Endothelial cell of umbilical vein (primary cell): ENCODE data around the gene KSR1. TPM values are rescaled to one million over a fixed set of nuclear protein-coding genes. Genes with fewer than 3 reads are reported as not detected.

Experiments
- BruUV-seq: library from RNA; stranded (reverse); fragments of 400-500 nt; replicated peaks from 2 replicates; lab custom pipeline; 2021; lab: Mats Ljungman, UMichigan
- CTCF ChIA-PET: fragments of 300-600, 350-600 bp; sonication (Branson Sonifier 250); formaldehyde crosslinking; loops from one replicate; lab custom pipeline; 2021; ENCODE audit warnings: antibody characterized with exemption, inconsistent platforms; lab: Charles Lee
- POLR2A ChIA-PET: fragments of 300-600, 350-600 bp; sonication (Branson Sonifier 250); formaldehyde crosslinking; loops from one replicate; lab custom pipeline; 2021; ENCODE audit warnings: antibody characterized with exemption, inconsistent platforms; lab: Charles Lee
- DNase-seq: peaks from one replicate; pipeline ENCODE4 v3.0.0-alpha.2; 2011; ENCODE audit warnings: low read depth, low spot score
- FAIRE-seq: peaks from 2 replicates; lab custom pipeline; 2011; peaks lifted over from hg19 to GRCh38; lab: Jason Lieb, UNC
- H2AFZ ChIP-seq: 2 replicates; pipeline ENCODE4 v1.6.0; 2012; ENCODE audit warnings: low read depth, low read length, control low read depth, inconsistent platforms
- H3K27ac ChIP-seq: 2 replicates; pipeline ENCODE4 v1.5.1; 2011; ENCODE audit warnings: low read depth, mild to moderate bottlenecking, control low read depth, low read length, moderate library complexity; ENCODE audit not compliant: insufficient read depth
- H3K27me3 ChIP-seq, 2 experiments: 2 replicates each; pipeline versions ENCODE4 v1.6.0 to v1.6.1; 2011; ENCODE audit warnings: low read length in 2 of 2, mixed read lengths in 1 of 2; ENCODE audit not compliant: control insufficient read depth in 2 of 2, insufficient read depth in 2 of 2
- H3K36me3 ChIP-seq, 2 experiments: 2 replicates in 1 of 2; 3 replicates in 1 of 2; pipeline ENCODE4 v1.5.1; 2011; ENCODE audit warnings: low read length in 2 of 2, mild to moderate bottlenecking in 1 of 2, moderate library complexity in 1 of 2; ENCODE audit not compliant: control insufficient read depth in 2 of 2, insufficient read depth in 2 of 2; ENCODE audit errors: extremely low read depth in 1 of 2
- H3K4me1 ChIP-seq: 3 replicates; pipeline ENCODE4 v1.5.1; 2011; ENCODE audit warnings: mild to moderate bottlenecking, low read length; ENCODE audit not compliant: control insufficient read depth, insufficient read depth; ENCODE audit errors: extremely low read depth
- H3K4me2 ChIP-seq: 2 replicates; pipeline ENCODE4 v1.6.1; 2011; ENCODE audit warnings: low read length, control low read depth, mixed read lengths; ENCODE audit not compliant: insufficient read depth
- H3K4me3 ChIP-seq, 3 experiments: fragments of 200-600 bp in 1 of 3; sonication (generic), shearing (Covaris generic) in 1 of 3; replicated peaks in 1 of 3; 2 replicates each; pipeline ENCODE4 v1.5.1; 2011 to 2016; ENCODE audit warnings: control low read depth in 3 of 3, low read length in 3 of 3, mild to moderate bottlenecking in 2 of 3, inconsistent platforms in 1 of 3, low read depth in 1 of 3, moderate library complexity in 1 of 3; ENCODE audit not compliant: insufficient read depth in 1 of 3
- H3K79me2 ChIP-seq: 2 replicates; pipeline ENCODE4 v1.6.0; 2012; ENCODE audit warnings: low read length, inconsistent platforms; ENCODE audit not compliant: control insufficient read depth, insufficient read depth
- H3K9ac ChIP-seq: replicated peaks from 2 replicates; pipeline ENCODE3; 2011; ENCODE audit warnings: low read length, control low read depth; ENCODE audit not compliant: insufficient read depth; ENCODE audit errors: extremely low read depth
- H3K9me1 ChIP-seq: replicated peaks from 3 replicates; pipeline ENCODE4 v1.6.0; 2011; ENCODE audit warnings: mild to moderate bottlenecking, low read length; ENCODE audit not compliant: control insufficient read depth, insufficient read depth; ENCODE audit errors: extremely low read depth
- H3K9me3 ChIP-seq: replicated peaks from 2 replicates; pipeline ENCODE4 v1.5.1; 2012; ENCODE audit warnings: low read length, inconsistent platforms; ENCODE audit not compliant: control insufficient read depth, insufficient read depth
- H4K20me1 ChIP-seq: replicated peaks from 2 replicates; pipeline ENCODE3; 2011; ENCODE audit warnings: mild to moderate bottlenecking, low read length; ENCODE audit not compliant: control insufficient read depth, insufficient read depth; ENCODE audit errors: extremely low read depth
- EZH2 ChIP-seq: IDR thresholded peaks from 2 replicates; pipeline ENCODE4 v1.6.1; 2012; ENCODE audit warnings: borderline replicate concordance, low read depth, mild to moderate bottlenecking, moderate library complexity, low read length, inconsistent platforms; ENCODE audit not compliant: severe bottlenecking
- FOS ChIP-seq: IDR thresholded peaks from 2 replicates; pipeline ENCODE4 v1.6.1; 2011; ENCODE audit warnings: mild to moderate bottlenecking, low read length, moderate library complexity, borderline replicate concordance; ENCODE audit not compliant: insufficient read depth
- GATA2 ChIP-seq: IDR thresholded peaks from 2 replicates; pipeline ENCODE4 v1.7.0; 2011; ENCODE audit warnings: low read depth, mild to moderate bottlenecking, moderate library complexity, mixed read lengths, low read length; ENCODE audit not compliant: insufficient read length, insufficient read depth
- JUN ChIP-seq: IDR thresholded peaks from 2 replicates; pipeline ENCODE4 v1.6.1; 2011; ENCODE audit warnings: borderline replicate concordance, low read depth; ENCODE audit not compliant: insufficient read length, insufficient read depth
- MYC ChIP-seq: IDR thresholded peaks from one replicate; pipeline ENCODE4 v1.6.1; 2011; ENCODE audit warnings: mild to moderate bottlenecking, low read depth, low read length
- POLR2A ChIP-seq: IDR thresholded peaks from 2 replicates; pipeline ENCODE4 v1.6.1; 2012; ENCODE audit warnings: low read depth, mild to moderate bottlenecking, control low read depth, low read length
- POLR2AphosphoS5 ChIP-seq: IDR thresholded peaks from 2 replicates; pipeline ENCODE4 v1.6.1; 2012; ENCODE audit warnings: low read depth, mild to moderate bottlenecking, control low read depth, low read length, moderate library complexity; ENCODE audit not compliant: insufficient read depth
- dilution Hi-C: fragments of 300-500 bp; cut with MboI; formaldehyde crosslinking; loops from one replicate; pipeline ENCODE4 v1.15.0; 2019; ENCODE audit warnings: low sequenced_read_pairs; ENCODE audit not compliant: extremely low pct_ligation_motif_present
- intact Hi-C: fragments of 100-400 bp; cut with micrococcal nuclease; formaldehyde crosslinking; loops from one replicate; pipeline ENCODE4 v1.10.0; 2022
- polyA plus RNA-seq, 4 experiments: library from polyadenylated mRNA; depleted of rRNA in 3 of 4; stranded (reverse) in 3 of 4; unstranded in 1 of 4; fragments of >200 nt; gene quantifications; 2 replicates each; pipeline versions ENCODE4 v1.2.1 to v1.2.3, GENCODE V29; 2011 to 2012; ENCODE audit warnings: missing spikeins in 1 of 4
- total RNA-seq: library from RNA; stranded (reverse); gene quantifications from 2 replicates; pipeline ENCODE4 v1.2.3, GENCODE V29; 2021
- TF ChIP-seq, protein P1 (sequence below): IDR thresholded peaks from 2 replicates; pipeline ENCODE4 v1.6.1; 2011; ENCODE audit not compliant: insufficient read depth, insufficient read length
- TF ChIP-seq, protein P2 (sequence below), 2 donors: IDR thresholded peaks; 1 replicate in 1 of 2; 2 replicates in 1 of 2; pipeline ENCODE4 v1.5.1; 2011; ENCODE audit warnings: low read length in 2 of 2, mild to moderate bottlenecking in 2 of 2, moderate library complexity in 2 of 2, control low read depth in 1 of 2, inconsistent platforms in 1 of 2, low read depth in 1 of 2; ENCODE audit not compliant: insufficient read depth in 1 of 2; ENCODE audit errors: extremely low read depth in 1 of 2

KSR1 gene
- total and polyA plus RNA-seq, 2 donors (not counting 3 experiments of a cell fraction or from before 2014, with no cell fraction given): 35.4 to 80.2 TPM

DNA sequence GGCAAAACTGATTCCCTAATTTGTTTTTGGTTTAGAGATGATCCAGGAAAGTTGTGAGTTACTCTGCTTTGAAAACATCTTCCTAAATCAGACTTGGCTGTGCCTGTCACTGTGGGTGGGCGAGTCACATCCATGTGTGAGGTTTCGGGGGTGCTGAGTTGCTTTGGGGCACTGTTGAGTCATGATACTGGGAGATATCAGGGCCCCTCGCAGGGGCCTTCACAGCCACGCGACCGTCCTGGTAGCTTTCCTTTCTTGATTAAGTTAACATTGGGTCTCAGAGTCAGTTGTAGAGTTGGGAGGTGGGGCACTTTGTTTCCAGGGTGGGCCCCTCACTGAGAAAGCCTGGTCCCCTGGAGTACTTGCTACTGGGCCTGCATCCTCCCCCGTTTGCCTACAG is 116.4 kb downstream of the KSR1 start:
- POLR2A ChIA-PET: no interaction called here
- DNase-seq (no peak), FAIRE-seq (no peak)
- Histone ChIP-seq H2AFZ (no peak overlapping the region), H3K27me3 (no peaks in the 10 kb centered on the region), H3K79me2 (peaks cover 55% of the 10 kb centered on the region), H4K20me1 (no peaks in the 10 kb centered on the region), H3K4me1 (peaks cover 11% of the 10 kb centered on the region), H3K9me1 (no peaks in the 10 kb centered on the region), H3K9me3 (no peaks in the 10 kb centered on the region), H3K4me3 (no peak overlapping the region), H3K27ac (no peak overlapping the region), H3K9ac (no peak overlapping the region), H3K4me2 (no peak overlapping the region), H3K36me3 (no peaks in the 10 kb centered on the region)
- intact Hi-C loops (no loop called here), dilution Hi-C loops (loop anchor here (25.0 kb wide), 1 partner anchor 135 kb away; no protein-coding TSS in a partner anchor)
- BruUV-seq: no TSS peak
- CTCF ChIA-PET: interaction anchor here (1.5 kb wide), 1 partner anchor 27 kb away, joined by 6 read pairs; no protein-coding TSS in a partner anchor
- TF ChIP-seq FOS (no peak), MYC (no peak), GATA2 (no peak), POLR2AphosphoS5 (no peak), EZH2 (no peak), POLR2A (no peak), JUN (no peak)
- TF ChIP-seq, protein P1, sequence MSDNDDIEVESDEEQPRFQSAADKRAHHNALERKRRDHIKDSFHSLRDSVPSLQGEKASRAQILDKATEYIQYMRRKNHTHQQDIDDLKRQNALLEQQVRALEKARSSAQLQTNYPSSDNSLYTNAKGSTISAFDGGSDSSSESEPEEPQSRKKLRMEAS: no peak
- TF ChIP-seq, protein P2, sequence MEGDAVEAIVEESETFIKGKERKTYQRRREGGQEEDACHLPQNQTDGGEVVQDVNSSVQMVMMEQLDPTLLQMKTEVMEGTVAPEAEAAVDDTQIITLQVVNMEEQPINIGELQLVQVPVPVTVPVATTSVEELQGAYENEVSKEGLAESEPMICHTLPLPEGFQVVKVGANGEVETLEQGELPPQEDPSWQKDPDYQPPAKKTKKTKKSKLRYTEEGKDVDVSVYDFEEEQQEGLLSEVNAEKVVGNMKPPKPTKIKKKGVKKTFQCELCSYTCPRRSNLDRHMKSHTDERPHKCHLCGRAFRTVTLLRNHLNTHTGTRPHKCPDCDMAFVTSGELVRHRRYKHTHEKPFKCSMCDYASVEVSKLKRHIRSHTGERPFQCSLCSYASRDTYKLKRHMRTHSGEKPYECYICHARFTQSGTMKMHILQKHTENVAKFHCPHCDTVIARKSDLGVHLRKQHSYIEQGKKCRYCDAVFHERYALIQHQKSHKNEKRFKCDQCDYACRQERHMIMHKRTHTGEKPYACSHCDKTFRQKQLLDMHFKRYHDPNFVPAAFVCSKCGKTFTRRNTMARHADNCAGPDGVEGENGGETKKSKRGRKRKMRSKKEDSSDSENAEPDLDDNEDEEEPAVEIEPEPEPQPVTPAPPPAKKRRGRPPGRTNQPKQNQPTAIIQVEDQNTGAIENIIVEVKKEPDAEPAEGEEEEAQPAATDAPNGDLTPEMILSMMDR (IDR thresholded peaks at IDR 0.05; ENCODE audit: extremely low read depth in 1 of 2, insufficient read depth in 1 of 2, low read depth in 1 of 2, low read length in 2 of 2): no peak
